HPDE6-E6E7 (cell line): ENCODE data around the gene LRRC19.

Source experiments
- DNase-seq: peaks from one replicate; pipeline ENCODE4 v3.0.0; 2011; ENCODE audit warnings: missing footprints; ENCODE audit errors: extremely low spot score

Gene LRRC19

GRCh38 chr9:27005491-27005890 is at the start of gene LRRC19:
TSS of gene LRRC19 (minus strand) at chr9:27005672. CDS start at chr9:26999694, 5,978 bp downstream.
- DNase-seq, result no peak

- no peak for DNase-seq
Observed at GRCh38 chr9:27054841-27055240, 49.4 kb upstream of the LRRC19 start.

- DNase-seq, result no peak
Observed at GRCh38 chr9:27054125-27054524, 48.7 kb upstream of the LRRC19 start.

- DNase-seq, result no peak
Observed at GRCh38 chr9:27053369-27054022, 48.0 kb upstream of the LRRC19 start.

- no peak for DNase-seq
Observed at GRCh38 chr9:27047136-27047535, 41.7 kb upstream of the LRRC19 start.

GRCh38 chr9:27043176-27043575 is 37.7 kb upstream of the LRRC19 start:
- DNase-seq, result no peak

GRCh38 chr9:27042476-27042875 is 37.0 kb upstream of the LRRC19 start:
- DNase-seq, result no peak

- DNase-seq, result no peak
Observed at GRCh38 chr9:27041746-27042145, 36.3 kb upstream of the LRRC19 start.

- DNase-seq, result no peak
Observed at GRCh38 chr9:27037499-27037898, 32.0 kb upstream of the LRRC19 start.

GRCh38 chr9:27033815-27034403 is 28.4 kb upstream of the LRRC19 start:
- DNase-seq, result peak; percentile 37

GRCh38 chr9:27029186-27029585 is 23.7 kb upstream of the LRRC19 start:
- no peak for DNase-seq

- no peak for DNase-seq
Observed at GRCh38 chr9:27022920-27023319, 17.4 kb upstream of the LRRC19 start.

GRCh38 chr9:27019589-27019988 is 14.1 kb upstream of the LRRC19 start:
- DNase-seq, result no peak

GRCh38 chr9:27003426-27004077 is 1.9 kb downstream of the LRRC19 start:
- DNase-seq, result no peak

GRCh38 chr9:26995810-26996209 is 9.7 kb downstream of the LRRC19 start:
- no peak for DNase-seq

- DNase-seq, result no peak
Observed at GRCh38 chr9:26983340-26983739, 22.1 kb downstream of the LRRC19 start.

GRCh38 chr9:26975728-26976707 is 29.5 kb downstream of the LRRC19 start:
- peak; percentile 25 for DNase-seq

GRCh38 chr9:26974927-26975326 is 30.5 kb downstream of the LRRC19 start:
- DNase-seq, result no peak

- no peak for DNase-seq
Observed at GRCh38 chr9:26973989-26974388, 31.5 kb downstream of the LRRC19 start.

- DNase-seq, result no peak
Observed at GRCh38 chr9:26971721-26972120, 33.8 kb downstream of the LRRC19 start.

GRCh38 chr9:26956860-26957233 is 48.6 kb downstream of the LRRC19 start:
- no peak for DNase-seq
